GM12875 (cell line): ENCODE data around the gene PCYT2.

Experiments used
- H3K4me3 ChIP-seq: one replicate; pipeline ENCODE4 v1.5.1; 2011; ENCODE audit warnings: low read depth, low read length, control low read depth
- TF ChIP-seq, protein P1 (sequence below): IDR thresholded peaks from 2 replicates; pipeline ENCODE4 v1.5.1; 2011; ENCODE audit warnings: low read depth, mild to moderate bottlenecking, control low read depth, inconsistent platforms, low read length, moderate library complexity, borderline replicate concordance; ENCODE audit not compliant: insufficient read depth

Gene PCYT2

GRCh38 chr17:81904600-81905423 is 6.4 kb downstream of the PCYT2 start:
- H3K4me3 ChIP-seq, result no peak overlapping the region
- TF ChIP-seq, protein P1, sequence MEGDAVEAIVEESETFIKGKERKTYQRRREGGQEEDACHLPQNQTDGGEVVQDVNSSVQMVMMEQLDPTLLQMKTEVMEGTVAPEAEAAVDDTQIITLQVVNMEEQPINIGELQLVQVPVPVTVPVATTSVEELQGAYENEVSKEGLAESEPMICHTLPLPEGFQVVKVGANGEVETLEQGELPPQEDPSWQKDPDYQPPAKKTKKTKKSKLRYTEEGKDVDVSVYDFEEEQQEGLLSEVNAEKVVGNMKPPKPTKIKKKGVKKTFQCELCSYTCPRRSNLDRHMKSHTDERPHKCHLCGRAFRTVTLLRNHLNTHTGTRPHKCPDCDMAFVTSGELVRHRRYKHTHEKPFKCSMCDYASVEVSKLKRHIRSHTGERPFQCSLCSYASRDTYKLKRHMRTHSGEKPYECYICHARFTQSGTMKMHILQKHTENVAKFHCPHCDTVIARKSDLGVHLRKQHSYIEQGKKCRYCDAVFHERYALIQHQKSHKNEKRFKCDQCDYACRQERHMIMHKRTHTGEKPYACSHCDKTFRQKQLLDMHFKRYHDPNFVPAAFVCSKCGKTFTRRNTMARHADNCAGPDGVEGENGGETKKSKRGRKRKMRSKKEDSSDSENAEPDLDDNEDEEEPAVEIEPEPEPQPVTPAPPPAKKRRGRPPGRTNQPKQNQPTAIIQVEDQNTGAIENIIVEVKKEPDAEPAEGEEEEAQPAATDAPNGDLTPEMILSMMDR, result no peak

- no peak overlapping the region for H3K4me3 ChIP-seq
- TF ChIP-seq, protein P1, result no peak
These were observed 7.2 kb downstream of the PCYT2 start for GRCh38 chr17:81903896-81904599.

DNA sequence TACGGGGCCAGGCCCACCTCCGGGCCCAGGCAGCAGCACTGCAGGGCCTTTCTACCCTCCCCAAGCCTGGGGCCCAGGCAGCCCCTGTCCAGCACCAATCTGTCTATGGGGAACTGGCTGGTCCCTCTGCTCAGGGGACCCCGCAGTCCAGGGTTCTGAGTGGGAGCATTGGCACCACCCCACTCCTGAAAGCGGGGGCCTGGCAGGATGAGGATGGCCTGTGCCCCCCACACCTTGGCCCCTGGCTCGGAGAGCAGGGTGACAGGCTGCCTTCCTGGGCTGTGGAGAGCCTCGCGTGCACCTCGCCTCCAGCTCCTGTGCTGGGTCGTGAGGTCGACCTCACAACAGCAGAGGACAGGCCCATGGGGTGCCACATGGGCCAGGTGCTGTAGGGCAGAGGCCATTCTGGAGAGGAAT is 7.8 kb downstream of the PCYT2 start:
- no peak overlapping the region for H3K4me3 ChIP-seq
- TF ChIP-seq, protein P1, result no peak

DNA sequence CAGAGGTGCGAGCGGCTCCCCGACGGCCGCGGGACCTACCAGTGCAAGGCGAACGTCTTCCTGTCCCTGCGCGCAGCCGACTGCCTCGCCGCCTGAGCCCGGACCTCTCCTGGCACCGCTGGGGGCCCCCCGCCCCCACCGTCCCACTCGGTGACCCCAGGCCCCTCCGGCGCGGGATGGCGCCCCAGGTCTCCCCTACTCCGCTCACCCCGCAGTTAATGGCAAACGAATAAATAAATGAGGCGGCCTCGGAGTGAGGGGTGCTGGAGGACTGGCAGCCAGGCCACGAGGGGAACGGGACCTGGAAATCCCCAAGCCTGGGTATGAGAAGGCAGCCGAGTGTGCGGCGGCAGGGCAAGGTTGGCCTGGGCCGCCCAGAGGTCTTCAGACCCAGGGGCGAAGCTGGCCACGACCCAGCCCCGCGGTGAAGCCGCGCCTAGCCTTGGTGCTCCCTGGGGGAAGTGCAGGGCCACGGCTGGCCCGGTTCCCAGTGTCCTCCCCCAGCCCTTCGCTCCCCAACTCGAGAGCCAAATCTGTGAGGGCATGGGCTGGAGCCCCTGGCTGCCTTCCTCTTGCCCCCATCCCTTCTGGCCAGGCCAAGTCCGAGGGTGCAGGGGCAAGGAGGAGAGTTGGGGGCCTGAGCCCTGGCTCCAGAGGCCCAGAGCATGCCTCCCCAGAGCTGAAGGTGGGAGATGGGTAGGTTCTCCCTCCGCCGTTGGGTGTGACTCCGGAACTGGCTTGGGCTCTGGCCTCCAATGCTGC is 8.4 kb downstream of the PCYT2 start:
- TF ChIP-seq, protein P1, result no peak
- H3K4me3 ChIP-seq, result no peak overlapping the region

GRCh38 chr17:81902023-81902652 is 9.1 kb downstream of the PCYT2 start, which contains the start of gene NPB:
TSS of gene NPB (plus strand) at chr17:81902238. CDS start at chr17:81902278, 40 bp downstream.
- no peak within 1 kb of the TSS for H3K4me3 ChIP-seq
- TF ChIP-seq, protein P1, result no peak

GRCh38 chr17:81901167-81902022 is 9.8 kb downstream of the PCYT2 start:
- no peak overlapping the region for H3K4me3 ChIP-seq
- TF ChIP-seq, protein P1, result no peak
